ENCODE measurements around the gene TIMM50.
A peak's percentile ranks its signal among the peaks of the same experiment; 100 is the strongest.
"Not testable (repeated sequence)": the region's sequence is repeated elsewhere in the genome, so short reads cannot be mapped to it uniquely, and the experiment has no call there.

TIMM50 gene

GRCh38 chr19:39470724-39471339 is 9.8 kb upstream of the TIMM50 start:
- no peak for DNase-seq

DNA sequence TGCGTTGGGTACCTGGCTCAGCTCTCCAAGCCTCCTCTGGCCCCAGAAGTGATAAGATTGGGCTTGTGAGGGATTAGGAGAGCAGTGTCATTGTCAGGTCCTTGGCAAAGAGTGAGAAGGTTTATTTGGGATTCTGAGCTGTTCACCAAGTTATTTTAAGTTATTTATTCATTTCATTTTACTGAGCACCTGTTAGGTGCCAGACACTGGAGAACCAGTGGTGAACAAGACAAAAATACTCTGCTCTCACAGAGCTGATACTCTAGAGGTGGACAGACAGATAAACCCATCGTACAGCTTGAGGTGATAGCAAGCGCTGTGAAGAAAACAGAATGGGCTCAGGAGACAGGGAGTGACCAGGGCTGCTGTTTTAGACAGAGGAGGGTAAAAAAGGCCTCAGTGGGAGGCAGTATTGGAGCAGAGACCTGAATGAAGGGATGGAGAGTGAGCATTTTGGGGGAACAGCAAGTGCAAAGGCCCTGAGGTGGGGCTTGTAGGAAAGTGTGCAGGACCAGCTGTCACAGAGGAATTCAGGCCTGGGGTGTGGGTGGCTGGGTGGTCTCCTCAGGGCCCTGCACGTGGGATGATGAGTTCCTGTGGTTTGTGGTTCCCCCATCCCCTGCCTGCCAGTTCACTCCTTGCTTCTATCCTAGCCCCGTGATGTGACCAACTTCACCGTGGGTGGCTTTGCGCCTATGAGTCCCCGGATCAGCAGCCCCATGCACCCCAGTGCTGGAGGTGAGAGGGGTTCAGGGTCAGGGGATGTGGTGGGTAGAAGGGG is 8.7 kb upstream of the TIMM50 start:
- no peak for DNase-seq

GRCh38 chr19:39472746-39473442 is 7.7 kb upstream of the TIMM50 start:
- DNase-seq, result no peak

DNA sequence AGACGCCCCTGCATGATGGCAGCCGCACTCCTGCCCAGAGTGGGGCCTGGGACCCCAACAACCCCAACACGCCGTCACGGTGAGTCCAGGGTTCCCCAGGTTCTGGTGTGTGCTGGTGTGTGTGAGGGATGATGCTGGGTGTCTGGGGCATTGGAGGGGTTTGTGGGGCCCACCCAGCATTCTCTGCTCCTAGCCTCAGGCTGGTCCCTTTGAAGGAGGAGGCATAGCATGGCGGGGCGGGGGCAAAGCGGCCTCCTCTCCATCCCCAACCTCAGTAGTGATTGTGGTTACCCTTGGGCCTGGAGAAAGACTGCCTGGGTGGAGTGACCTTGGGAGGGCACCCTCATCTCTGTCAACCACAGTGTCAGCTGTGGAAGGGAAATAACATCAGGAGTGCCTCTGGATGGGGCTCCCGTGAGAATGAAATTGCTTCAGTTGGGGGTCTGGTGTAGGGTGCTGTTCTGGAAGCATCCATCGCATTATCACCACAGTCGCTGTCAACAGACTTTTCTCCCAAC is 7.1 kb upstream of the TIMM50 start:
- DNase-seq, result no peak

DNA sequence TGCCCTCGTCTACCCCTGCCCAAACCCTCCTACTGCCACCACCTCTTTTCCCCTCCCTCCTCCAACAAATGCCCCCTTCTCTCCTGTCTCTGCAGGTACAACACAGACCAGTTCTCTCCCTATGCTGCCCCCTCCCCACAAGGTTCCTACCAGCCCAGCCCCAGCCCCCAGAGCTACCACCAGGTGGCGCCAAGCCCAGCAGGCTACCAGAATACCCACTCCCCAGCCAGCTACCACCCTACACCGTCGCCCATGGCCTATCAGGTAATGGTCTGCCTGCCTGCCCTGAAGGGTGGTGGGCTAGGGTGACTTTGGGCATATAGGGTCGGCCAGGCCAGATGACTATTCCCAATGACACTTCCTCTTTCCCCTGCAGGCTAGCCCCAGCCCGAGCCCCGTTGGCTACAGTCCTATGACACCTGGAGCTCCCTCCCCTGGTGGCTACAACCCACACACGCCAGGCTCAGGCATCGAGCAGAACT is 6.5 kb upstream of the TIMM50 start:
- peak; percentile 75 for DNase-seq

DNA sequence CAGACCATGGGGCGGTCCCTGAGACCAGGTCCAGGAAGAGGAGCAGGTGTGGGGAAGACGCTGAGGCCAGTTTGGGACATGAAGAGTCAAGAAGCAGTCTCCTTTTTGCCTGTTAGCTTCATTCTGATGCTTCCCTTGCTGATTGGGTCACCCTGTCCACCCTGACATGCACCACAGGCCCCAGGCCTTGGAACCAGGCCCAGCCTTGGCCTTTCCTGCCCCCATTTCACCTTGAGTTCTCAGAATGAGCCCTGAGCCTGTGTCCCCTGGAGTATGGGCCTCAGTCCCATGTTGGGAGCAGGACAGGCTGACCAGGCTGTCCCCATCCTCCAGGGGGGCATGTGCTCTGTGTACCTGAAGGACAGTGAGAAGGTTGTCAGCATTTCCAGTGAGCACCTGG is 4.9 kb upstream of the TIMM50 start:
- no peak for DNase-seq

DNA sequence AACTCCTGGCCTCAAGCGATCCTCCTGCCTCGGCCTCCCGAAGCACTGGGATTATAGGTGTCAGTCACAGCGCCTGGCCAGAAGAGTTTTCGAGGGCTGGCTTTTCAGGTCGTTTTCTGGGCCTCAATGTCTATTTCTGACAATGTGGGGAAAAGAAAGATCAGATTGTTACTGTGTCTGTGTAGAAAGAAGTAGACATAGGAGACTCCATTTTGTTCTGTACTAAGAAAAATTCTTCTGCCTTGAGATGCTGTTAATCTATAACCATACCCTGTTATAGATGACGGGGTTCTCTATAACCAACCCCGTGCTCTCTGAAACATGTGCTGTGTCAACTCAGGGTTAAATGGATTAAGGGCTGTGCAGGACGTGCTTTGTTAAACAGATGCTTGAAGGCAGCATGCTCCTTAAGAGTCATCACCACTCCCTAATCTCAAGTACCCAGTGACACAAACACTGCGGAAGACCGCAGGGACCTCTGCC is 1.3 kb upstream of the TIMM50 start:
- DNase-seq, result not testable (repeated sequence)

DNA sequence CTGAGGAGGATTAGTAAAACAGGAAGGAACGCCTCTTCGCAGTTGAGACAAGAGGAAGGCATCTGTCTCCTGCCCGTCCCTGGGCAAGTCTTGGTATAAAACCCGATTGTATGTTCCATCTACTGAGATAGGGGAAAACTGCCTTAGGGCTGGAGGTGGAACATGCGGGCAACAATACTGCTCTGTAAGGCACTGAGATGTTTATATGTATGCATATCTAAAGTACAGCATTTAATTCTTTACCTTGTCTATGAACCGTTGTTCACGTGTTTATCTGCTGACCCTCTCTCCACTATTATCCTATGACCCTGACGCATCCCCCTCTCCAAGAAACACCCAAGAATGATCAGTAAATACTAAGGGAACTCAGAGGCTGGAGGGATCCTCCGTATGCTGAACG is 722 bp upstream of the TIMM50 start:
- no peak for DNase-seq

GRCh38 chr19:39481229-39481545 is 549 bp downstream of the TIMM50 start:
- DNase-seq, result no peak

DNA sequence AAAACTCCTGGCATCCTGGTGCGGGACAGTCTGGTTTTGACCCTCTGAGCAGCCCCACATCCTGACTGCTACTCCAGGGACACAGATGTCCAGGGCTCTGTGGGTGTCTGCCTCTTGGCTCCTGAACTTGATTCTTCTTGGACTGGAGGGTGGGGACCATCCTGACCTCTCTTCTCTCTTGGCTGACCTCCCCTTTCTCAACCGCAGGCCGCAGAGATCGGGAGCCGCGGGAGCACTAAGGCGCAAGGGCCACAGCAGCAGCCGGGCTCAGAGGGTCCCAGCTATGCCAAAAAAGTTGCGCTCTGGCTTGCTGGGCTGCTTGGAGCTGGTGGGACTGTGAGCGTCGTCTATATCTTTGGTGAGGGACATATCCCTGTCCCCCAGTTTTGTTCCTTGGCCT is 1.0 kb downstream of the TIMM50 start:
- DNase-seq, result no peak

GRCh38 chr19:39483141-39483540 is 2.5 kb downstream of the TIMM50 start:
- no peak for DNase-seq

DNA sequence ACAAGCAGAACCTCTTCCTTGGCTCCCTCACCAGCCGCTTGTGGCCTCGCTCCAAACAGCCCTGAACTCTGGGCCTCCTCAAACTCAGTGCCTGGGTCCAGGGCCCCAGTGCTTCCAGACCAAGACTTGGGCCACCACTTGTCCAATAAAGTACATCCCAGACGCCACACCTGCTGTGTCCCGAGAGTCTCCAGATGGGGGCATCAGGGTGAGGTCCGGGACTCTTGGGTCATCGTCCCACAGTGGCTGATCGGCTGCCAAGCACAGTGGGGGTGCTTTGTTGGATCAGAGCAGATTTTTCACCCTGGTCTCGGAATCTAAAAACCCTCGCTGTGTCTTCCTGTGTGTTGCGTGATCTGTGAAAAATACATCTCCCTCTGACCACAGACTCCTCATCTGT is 9.1 kb downstream of the TIMM50 start:
- DNase-seq, result no peak

- DNase-seq, result no peak
Measured at GRCh38 chr19:39492225-39492624, 11.6 kb downstream of the TIMM50 start.

DNA sequence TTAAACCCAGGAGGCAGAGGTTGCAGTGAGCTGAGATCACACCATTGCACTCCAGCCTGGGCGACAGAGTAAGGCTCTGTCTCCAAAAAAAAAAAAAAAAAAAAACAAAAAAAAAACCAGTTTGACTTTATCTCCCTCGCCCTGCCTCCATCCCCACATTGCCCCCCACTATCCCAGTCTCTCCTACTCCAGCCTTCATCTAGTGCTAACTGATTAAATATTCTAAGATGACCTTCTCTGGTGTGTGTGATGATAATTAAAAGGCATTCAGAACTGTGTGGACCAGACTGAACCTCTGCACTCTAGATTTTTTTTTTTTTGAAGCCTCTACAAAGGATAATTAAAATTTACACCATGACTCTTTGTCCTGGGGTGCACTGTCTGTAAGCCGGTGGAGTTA is 12.2 kb downstream of the TIMM50 start:
- no peak for DNase-seq

DNA sequence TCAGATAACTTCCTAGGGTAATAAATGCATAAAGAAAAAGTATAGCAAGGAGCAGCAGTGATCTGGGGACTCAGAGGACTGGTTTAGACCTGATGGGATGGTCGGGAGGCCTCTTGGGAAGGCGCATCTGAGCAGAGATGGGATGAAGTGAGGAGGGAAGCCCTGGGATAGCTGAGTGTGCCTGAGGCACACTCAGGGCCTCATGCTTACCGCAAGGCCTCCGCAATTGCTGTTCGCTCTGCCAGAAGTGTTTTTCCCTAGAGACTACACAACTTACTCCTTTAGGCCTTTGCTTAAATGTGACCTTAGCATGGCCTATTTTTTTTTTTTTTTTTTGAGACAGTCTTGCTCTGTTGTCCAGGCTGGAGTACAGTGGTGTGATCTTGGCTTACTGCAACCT is 14.0 kb downstream of the TIMM50 start:
- DNase-seq, result no peak

- no peak for DNase-seq
Measured at GRCh38 chr19:39496063-39496462, 15.4 kb downstream of the TIMM50 start.

DNA sequence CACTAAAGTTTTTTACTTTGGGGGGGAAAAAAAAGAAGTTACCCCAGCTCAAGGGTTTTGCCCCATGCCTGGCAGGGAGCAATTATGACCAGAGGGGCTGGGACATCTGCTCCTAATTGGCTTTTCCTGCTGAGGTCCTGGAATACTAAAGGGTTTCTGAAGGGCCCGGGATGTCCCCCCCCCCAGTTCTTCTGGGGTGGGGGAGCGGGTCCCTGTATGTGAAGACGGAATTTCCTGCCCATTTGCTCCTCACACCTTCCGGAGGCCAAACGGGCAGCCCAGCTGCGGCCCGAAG is 17.0 kb downstream of the TIMM50 start:
- no peak for DNase-seq

DNA sequence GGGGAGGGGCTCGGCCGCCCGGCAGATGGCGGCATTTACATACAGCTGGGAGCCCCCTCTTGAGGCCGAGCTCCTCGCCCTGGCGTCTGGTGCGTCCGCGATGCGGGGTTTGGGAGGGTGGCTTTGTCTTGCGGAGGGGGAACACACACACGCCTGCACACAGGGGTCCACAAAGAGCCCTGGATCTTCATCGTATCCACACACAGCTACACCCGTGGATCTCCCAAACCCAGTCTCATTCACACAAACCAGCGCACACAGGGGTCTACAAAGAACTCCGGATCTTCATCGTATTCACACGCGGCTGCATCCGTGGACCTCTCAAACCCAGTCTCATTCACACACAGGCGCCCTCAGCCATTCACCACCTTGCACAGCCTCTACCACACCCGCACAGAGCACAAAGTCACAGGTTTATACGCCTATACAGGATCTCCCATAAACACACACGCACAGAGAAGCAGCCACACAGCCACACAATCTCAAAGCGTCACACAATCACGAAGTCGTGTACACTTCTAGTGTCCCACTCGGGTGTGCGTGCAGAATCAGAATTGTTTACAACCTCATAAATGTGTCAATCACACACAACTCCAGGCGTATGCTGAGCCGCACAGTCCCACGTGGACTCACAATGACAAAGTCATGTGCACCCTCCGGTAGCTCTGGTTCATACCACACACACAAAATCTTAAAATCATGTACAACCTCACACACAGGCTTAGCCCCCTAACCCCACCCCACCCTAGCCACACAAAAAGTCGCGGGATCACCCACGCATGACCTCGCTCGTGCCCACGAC is 17.6 kb downstream of the TIMM50 start:
- DNase-seq, result no peak

DNA sequence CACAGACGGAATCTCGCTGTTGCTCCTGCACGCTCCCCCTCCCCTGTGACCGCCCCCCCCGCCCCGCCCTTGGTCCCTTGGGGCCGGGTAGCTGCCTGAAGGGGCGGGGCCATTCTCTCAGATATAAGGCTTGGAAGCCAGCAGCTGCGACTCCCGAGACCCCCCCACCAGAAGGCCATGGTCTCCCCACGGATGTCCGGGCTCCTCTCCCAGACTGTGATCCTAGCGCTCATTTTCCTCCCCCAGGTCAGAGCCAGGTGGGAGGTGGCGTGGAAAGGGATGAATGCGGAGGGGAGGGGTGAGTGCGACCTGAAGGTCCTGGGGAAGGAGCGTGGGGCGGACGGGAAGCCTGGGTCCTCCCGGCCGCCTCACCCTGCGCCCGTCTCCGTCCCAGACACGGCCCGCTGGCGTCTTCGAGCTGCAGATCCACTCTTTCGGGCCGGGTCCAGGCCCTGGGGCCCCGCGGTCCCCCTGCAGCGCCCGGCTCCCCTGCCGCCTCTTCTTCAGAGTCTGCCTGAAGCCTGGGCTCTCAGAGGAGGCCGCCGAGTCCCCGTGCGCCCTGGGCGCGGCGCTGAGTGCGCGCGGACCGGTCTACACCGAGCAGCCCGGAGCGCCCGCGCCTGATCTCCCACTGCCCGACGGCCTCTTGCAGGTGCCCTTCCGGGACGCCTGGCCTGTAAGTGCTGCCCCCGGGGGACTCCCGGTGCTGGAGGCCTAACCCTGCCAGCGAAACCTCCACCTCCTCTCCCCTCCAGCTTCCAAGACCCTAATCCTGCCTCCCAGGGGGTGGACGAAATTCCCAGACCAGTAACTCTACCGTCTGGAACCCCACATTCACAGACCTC is 18.4 kb downstream of the TIMM50 start, which contains the start of gene DLL3:
DLL3 (plus strand) TSS at position 150 of the 845 bp plus-strand sequence; CDS start at position 178, 28 bp downstream.
- DNase-seq, result no peak

- DNase-seq, result no peak
Measured at GRCh38 chr19:39499932-39500331, 19.3 kb downstream of the TIMM50 start.

GRCh38 chr19:39500543-39500942 is 19.9 kb downstream of the TIMM50 start:
- DNase-seq, result no peak

- no peak for DNase-seq
Measured at GRCh38 chr19:39501340-39501739, 20.7 kb downstream of the TIMM50 start.

All from stimulated activated CD4-positive, alpha-beta T cell treated with anti-CD3 and anti-CD28 coated beads, Interleukin-12 subunit alpha, Interleukin-12 subunit beta, amount 100 ng/mL, for 4 hours (primary cell).